NCI-H128 (cell line): ENCODE data around the gene GLDN.

Experiments
- DNase-seq: peaks from one replicate; lab custom pipeline; 2025; ENCODE audit not compliant: unreplicated experiment; lab: John Stamatoyannopoulos, UW

GLDN gene

GRCh38 chr15:51322621-51323296 lies 18.7 kb upstream of the GLDN start:
- no peak for DNase-seq

- no peak for DNase-seq
These were observed 17.7 kb upstream of the GLDN start for GRCh38 chr15:51323749-51324148.

- no peak for DNase-seq
These were observed 16.3 kb upstream of the GLDN start for GRCh38 chr15:51325167-51325566.

GRCh38 chr15:51327081-51327480 lies 14.4 kb upstream of the GLDN start:
- DNase-seq = no peak

- no peak for DNase-seq
These were observed 12.5 kb upstream of the GLDN start for GRCh38 chr15:51328926-51329325.

GRCh38 chr15:51331141-51331540 lies 10.3 kb upstream of the GLDN start:
- DNase-seq = no peak

- no peak for DNase-seq
These were observed 9.0 kb upstream of the GLDN start for GRCh38 chr15:51332206-51333147.

GRCh38 chr15:51333571-51333970 lies 7.9 kb upstream of the GLDN start:
- no peak for DNase-seq

- peak; percentile 12 for DNase-seq
These were observed 7.4 kb upstream of the GLDN start for GRCh38 chr15:51334011-51334451.

GRCh38 chr15:51335087-51335486 lies 6.4 kb upstream of the GLDN start:
- DNase-seq = no peak

- no peak for DNase-seq
These were observed 5.7 kb upstream of the GLDN start for GRCh38 chr15:51335538-51336410.

- DNase-seq = no peak
These were observed 3.0 kb upstream of the GLDN start, which contains the start of gene CYP19A1 for GRCh38 chr15:51338496-51338895. CYP19A1 (minus strand) TSS chr15:51338596; CDS start chr15:51242912, 95,684 bp downstream.

GRCh38 chr15:51342227-51342999 lies 958 bp downstream of the GLDN start:
- no peak for DNase-seq

GRCh38 chr15:51343466-51343865 lies 2.0 kb downstream of the GLDN start:
- DNase-seq = no peak

GRCh38 chr15:51346136-51346535 lies 4.7 kb downstream of the GLDN start:
- DNase-seq = no peak

GRCh38 chr15:51348688-51349087 lies 7.2 kb downstream of the GLDN start:
- no peak for DNase-seq

GRCh38 chr15:51349156-51349844 lies 7.8 kb downstream of the GLDN start:
- no peak for DNase-seq

GRCh38 chr15:51350723-51351122 lies 9.3 kb downstream of the GLDN start:
- no peak for DNase-seq

GRCh38 chr15:51353976-51354375 lies 12.5 kb downstream of the GLDN start:
- DNase-seq = no peak

GRCh38 chr15:51355096-51355495 lies 13.6 kb downstream of the GLDN start:
- DNase-seq = no peak
